SH-SY5Y (cell line): ENCODE data around the gene HNF1A.

ENCODE experiments used
- GATA2 ChIP-seq: IDR thresholded peaks from 2 replicates; pipeline ENCODE4 v1.6.1; 2011; ENCODE audit warnings: mild to moderate bottlenecking, low read depth, low read length
- GATA3 ChIP-seq: IDR thresholded peaks from 2 replicates; pipeline ENCODE4 v1.6.1; 2011; ENCODE audit warnings: low read depth, mild to moderate bottlenecking, low read length, moderate library complexity

DNA sequence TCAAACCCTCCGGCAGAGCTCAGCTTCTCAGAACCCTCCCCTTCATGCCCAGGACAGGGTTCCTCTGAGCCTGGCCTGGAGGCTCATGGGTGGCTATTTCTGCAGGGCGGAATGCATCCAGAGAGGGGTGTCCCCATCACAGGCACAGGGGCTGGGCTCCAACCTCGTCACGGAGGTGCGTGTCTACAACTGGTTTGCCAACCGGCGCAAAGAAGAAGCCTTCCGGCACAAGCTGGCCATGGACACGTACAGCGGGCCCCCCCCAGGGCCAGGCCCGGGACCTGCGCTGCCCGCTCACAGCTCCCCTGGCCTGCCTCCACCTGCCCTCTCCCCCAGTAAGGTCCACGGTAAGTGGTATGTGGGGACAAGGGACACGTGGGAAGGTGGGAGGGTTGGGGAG, 15.7 kb downstream of the HNF1A start:
- TF ChIP-seq GATA3, result no peak
- no peak for TF ChIP-seq GATA2
